ENCODE measurements around the gene PAK6.

DNA sequence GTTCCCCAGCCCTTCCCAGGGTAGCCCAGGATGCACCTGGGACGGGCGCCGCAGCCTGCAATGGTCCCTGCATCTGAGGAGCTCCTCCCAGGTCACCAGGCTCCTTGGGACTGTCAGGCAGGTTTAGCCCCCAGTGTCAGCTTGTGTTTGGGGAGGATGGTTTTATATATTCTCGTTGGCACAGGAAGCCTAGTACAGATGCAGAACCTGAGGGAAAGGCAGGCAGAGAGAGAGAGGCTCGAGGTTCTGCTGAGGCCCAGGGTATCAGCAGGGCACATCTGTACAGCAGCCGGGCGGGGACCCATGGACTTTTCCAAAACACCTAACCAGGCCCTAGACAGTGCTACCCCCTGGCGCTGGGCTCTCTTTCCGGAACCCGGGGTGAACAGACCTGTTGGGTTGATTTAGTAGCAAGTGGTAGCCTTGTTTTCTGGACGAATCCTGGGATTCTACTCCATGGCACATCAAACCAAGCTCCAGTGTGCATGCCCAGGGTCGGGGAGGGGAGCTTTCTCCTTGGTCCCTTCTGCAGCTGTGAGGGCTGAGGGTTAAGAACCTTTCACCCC is 8.6 kb downstream of the PAK6 start:
- TF ChIP-seq, protein P1, sequence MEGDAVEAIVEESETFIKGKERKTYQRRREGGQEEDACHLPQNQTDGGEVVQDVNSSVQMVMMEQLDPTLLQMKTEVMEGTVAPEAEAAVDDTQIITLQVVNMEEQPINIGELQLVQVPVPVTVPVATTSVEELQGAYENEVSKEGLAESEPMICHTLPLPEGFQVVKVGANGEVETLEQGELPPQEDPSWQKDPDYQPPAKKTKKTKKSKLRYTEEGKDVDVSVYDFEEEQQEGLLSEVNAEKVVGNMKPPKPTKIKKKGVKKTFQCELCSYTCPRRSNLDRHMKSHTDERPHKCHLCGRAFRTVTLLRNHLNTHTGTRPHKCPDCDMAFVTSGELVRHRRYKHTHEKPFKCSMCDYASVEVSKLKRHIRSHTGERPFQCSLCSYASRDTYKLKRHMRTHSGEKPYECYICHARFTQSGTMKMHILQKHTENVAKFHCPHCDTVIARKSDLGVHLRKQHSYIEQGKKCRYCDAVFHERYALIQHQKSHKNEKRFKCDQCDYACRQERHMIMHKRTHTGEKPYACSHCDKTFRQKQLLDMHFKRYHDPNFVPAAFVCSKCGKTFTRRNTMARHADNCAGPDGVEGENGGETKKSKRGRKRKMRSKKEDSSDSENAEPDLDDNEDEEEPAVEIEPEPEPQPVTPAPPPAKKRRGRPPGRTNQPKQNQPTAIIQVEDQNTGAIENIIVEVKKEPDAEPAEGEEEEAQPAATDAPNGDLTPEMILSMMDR (IDR thresholded peaks at IDR 0.05) = no peak
- TF ChIP-seq POLR2A (IDR thresholded peaks at IDR 0.05) (no peak), POLR2AphosphoS5 (IDR thresholded peaks at IDR 0.05) (no peak)

Data from prostate gland (tissue), 2 donors.